ENCODE data around the gene LIPI. TPM values are rescaled to one million over a fixed set of nuclear protein-coding genes. Genes with fewer than 3 reads are reported as not detected.

The LIPI gene
- polyA plus RNA-seq, 1 donor (not counting 4 experiments of a cell fraction or from before 2014, with no cell fraction given) = not detected

DNA sequence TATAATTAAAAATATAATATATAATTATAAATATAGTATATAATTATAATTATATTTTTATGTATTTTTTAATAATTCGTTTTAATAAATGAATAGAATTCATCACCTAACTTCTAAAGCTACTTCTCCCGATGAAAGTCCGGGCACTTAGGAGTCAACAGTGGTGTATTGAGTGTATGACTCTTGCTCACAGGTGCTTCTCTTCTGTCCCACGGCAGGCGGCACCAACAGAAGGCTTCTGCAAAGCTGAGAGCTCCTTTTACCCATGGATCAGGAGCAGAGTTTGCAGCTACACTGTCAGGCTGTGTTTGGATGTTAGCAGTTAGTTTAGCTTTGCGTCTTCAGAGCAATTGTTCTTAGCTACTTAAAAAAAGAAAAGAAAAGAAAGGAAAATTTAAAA is 122.4 kb downstream of the LIPI start:
- no peak overlapping the region for H3K27ac ChIP-seq (ENCODE audit: control insufficient read depth, insufficient read depth, low read length)
- no peak for TF ChIP-seq EZH2 (IDR thresholded peaks at IDR 0.05; ENCODE audit: low read length)
- TF ChIP-seq, protein P1, sequence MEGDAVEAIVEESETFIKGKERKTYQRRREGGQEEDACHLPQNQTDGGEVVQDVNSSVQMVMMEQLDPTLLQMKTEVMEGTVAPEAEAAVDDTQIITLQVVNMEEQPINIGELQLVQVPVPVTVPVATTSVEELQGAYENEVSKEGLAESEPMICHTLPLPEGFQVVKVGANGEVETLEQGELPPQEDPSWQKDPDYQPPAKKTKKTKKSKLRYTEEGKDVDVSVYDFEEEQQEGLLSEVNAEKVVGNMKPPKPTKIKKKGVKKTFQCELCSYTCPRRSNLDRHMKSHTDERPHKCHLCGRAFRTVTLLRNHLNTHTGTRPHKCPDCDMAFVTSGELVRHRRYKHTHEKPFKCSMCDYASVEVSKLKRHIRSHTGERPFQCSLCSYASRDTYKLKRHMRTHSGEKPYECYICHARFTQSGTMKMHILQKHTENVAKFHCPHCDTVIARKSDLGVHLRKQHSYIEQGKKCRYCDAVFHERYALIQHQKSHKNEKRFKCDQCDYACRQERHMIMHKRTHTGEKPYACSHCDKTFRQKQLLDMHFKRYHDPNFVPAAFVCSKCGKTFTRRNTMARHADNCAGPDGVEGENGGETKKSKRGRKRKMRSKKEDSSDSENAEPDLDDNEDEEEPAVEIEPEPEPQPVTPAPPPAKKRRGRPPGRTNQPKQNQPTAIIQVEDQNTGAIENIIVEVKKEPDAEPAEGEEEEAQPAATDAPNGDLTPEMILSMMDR (optimal IDR thresholded peaks at IDR 0.05 in 1 of 3, IDR thresholded peaks at IDR 0.05 in 1 of 3, conservative IDR thresholded peaks at IDR 0.05 in 1 of 3; ENCODE audit: extremely low read depth in 1 of 3, insufficient read depth in 2 of 3, low read length in 3 of 3) = no peak
- H4K20me1 ChIP-seq (ENCODE audit: control insufficient read depth, extremely low read depth, insufficient read depth, low read length) = no peaks in the 10 kb centered on the region
- no peaks in the 10 kb centered on the region for H3K4me1 ChIP-seq (ENCODE audit: control insufficient read depth, extremely low read depth, insufficient read depth, low read length)
- H3K36me3 ChIP-seq (ENCODE audit: control insufficient read depth in 2 of 2, extremely low read depth in 1 of 2, insufficient read depth in 2 of 2, low read length in 2 of 2) = no peaks in the 10 kb centered on the region
- H2AFZ ChIP-seq (ENCODE audit: control insufficient read depth, low read length) = no peak overlapping the region
- dilution Hi-C loops (cut with MboI; ENCODE audit: extremely low pct_ligation_motif_present, low sequenced_read_pairs) = no loop called here
- H3K9ac ChIP-seq (ENCODE audit: control insufficient read depth, extremely low read depth, insufficient read depth, low read length) = no peak overlapping the region
- FAIRE-seq (no peak), DNase-seq (ENCODE audit: low read depth, low spot score) (no peak)
- no peak overlapping the region for H3K4me3 ChIP-seq (ENCODE audit: control insufficient read depth in 2 of 3, extremely low read depth in 1 of 3, insufficient read depth in 2 of 3, low read depth in 1 of 3, low read length in 3 of 3)
- H3K9me3 ChIP-seq (ENCODE audit: control insufficient read depth, low read depth, low read length) = peaks cover 2% of the 10 kb centered on the region
- H3K4me2 ChIP-seq (ENCODE audit: control insufficient read depth, extremely low read depth, insufficient read depth, low read depth, low read length) = no peak overlapping the region
- no peaks in the 10 kb centered on the region for H3K9me1 ChIP-seq (ENCODE audit: control insufficient read depth, extremely low read depth, insufficient read depth, low read length)
- no peaks in the 10 kb centered on the region for H3K27me3 ChIP-seq (ENCODE audit: control insufficient read depth, extremely low read depth, insufficient read depth, low read length)
- no peaks in the 10 kb centered on the region for H3K79me2 ChIP-seq (ENCODE audit: control insufficient read depth, insufficient read depth, low read length)

DNA sequence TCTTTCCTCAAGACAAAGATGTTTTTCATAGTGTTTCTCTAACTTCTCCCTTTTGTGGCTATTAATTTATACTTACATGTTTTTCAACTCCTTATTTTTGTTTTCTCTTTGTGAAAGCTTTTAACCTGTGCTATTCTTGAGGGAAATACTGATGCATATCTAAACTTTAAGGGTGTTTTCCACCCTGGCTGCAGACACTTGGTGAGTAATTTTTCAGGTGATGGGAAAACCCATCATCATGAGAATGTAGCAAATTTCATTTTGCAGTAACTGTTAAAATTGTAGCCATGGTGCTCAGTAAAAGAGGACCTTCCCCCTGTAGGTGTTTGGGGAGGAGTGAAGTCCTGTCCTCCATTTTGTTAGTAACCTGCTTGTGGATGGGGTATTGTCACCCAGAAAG is 124.2 kb downstream of the LIPI start:
- Histone ChIP-seq H3K4me1 (ENCODE audit: control insufficient read depth, extremely low read depth, insufficient read depth, low read length) (no peaks in the 10 kb centered on the region), H3K9me1 (ENCODE audit: control insufficient read depth, extremely low read depth, insufficient read depth, low read length) (no peaks in the 10 kb centered on the region), H3K27me3 (ENCODE audit: control insufficient read depth, extremely low read depth, insufficient read depth, low read length) (no peaks in the 10 kb centered on the region), H3K4me2 (ENCODE audit: control insufficient read depth, extremely low read depth, insufficient read depth, low read depth, low read length) (no peak overlapping the region), H2AFZ (ENCODE audit: control insufficient read depth, low read length) (no peak overlapping the region), H3K36me3 (ENCODE audit: control insufficient read depth in 2 of 2, extremely low read depth in 1 of 2, insufficient read depth in 2 of 2, low read length in 2 of 2) (no peaks in the 10 kb centered on the region), H3K4me3 (ENCODE audit: control insufficient read depth in 2 of 3, extremely low read depth in 1 of 3, insufficient read depth in 2 of 3, low read depth in 1 of 3, low read length in 3 of 3) (no peak overlapping the region), H3K9me3 (ENCODE audit: control insufficient read depth, low read depth, low read length) (peaks cover 2% of the 10 kb centered on the region), H3K9ac (ENCODE audit: control insufficient read depth, extremely low read depth, insufficient read depth, low read length) (no peak overlapping the region), H3K27ac (ENCODE audit: control insufficient read depth, insufficient read depth, low read length) (no peak overlapping the region), H4K20me1 (ENCODE audit: control insufficient read depth, extremely low read depth, insufficient read depth, low read length) (no peaks in the 10 kb centered on the region), H3K79me2 (ENCODE audit: control insufficient read depth, insufficient read depth, low read length) (no peaks in the 10 kb centered on the region)
- dilution Hi-C loops (cut with MboI; ENCODE audit: extremely low pct_ligation_motif_present, low sequenced_read_pairs) = no loop called here
- FAIRE-seq (no peak), DNase-seq (ENCODE audit: low read depth, low spot score) (no peak)
- no peak for TF ChIP-seq EZH2 (IDR thresholded peaks at IDR 0.05; ENCODE audit: low read length)
- TF ChIP-seq, protein P1 (optimal IDR thresholded peaks at IDR 0.05 in 1 of 3, IDR thresholded peaks at IDR 0.05 in 1 of 3, conservative IDR thresholded peaks at IDR 0.05 in 1 of 3; ENCODE audit: extremely low read depth in 1 of 3, insufficient read depth in 2 of 3, low read length in 3 of 3) = no peak
